Measurements from ENCODE around the gene PTX3.

DNA sequence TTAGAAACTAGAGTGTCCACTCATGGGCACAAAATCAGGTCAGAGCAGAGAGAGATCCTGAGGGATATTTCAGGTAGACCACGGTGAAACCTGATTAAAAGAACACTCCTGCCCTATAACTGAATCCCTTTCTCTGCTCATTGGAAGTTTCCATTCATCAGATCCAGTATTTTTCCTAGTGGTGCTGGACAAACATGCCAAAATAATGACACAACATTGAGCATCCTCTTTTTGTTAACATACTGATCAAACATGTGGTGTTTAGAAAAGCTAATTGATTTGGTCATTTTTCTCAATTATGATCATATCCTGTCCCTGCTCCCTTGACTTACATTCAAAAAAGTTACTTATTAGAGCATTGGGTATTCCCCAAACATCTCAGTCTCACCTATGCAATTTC, 27.2 kb downstream of the PTX3 start:
- TF ChIP-seq CTCF (IDR thresholded peaks at IDR 0.05) (no peak), POLR2A (IDR thresholded peaks at IDR 0.05) (no peak)

All from heart left ventricle (tissue), 13 donors.